ENCODE results near the gene NXT1. TPM values are rescaled to one million over a fixed set of nuclear protein-coding genes. Genes with fewer than 3 reads are reported as not detected.
"Not testable (repeated sequence)": the region's sequence is repeated elsewhere in the genome, so short reads cannot be mapped to it uniquely, and the experiment has no call there.

Gene NXT1
- total and polyA plus RNA-seq, 11 donors = 4.2 to 20.1 (median 9.1) TPM

GRCh38 chr20:23344336-23344735 lies 6.3 kb upstream of the NXT1 start:
- peaks cover 0 to 10% (median 4%) of the 10 kb centered on the region in 12 donors for H3K4me1 ChIP-seq
- 58 to 81% (median 67%) methylated on average over 3 to 5 of the region's 5 CpGs for WGBS, 4 donors
- no peak for DNase-seq

GRCh38 chr20:23346002-23346401 lies 4.6 kb upstream of the NXT1 start:
- H3K4me3 ChIP-seq = no peak overlapping the region
- no peaks in the 10 kb centered on the region for H3K27me3 ChIP-seq
- WGBS, 4 donors = 89 to 94% (median 92%) methylated on average over 2 to 4 of the region's 4 CpGs
- H3K27ac ChIP-seq = no peak overlapping the region
- no peaks in the 10 kb centered on the region for H3K9me3 ChIP-seq
- H3K36me3 ChIP-seq = no peaks in the 10 kb centered on the region
- peaks cover 0 to 10% (median 7%) of the 10 kb centered on the region in 12 donors for H3K4me1 ChIP-seq
- DNase-seq = no peak
- intact Hi-C loops (cut with DNase I) = loop anchor here in 9 of 10 donors (5.0 to 10.0 kb wide), 12 partner anchors 99 to 1011 kb away; partner anchors contain the start of genes CST9 (in 2 of the 9) and THBD (in 1 of the 9)
- TF ChIP-seq POLR2A (IDR thresholded peaks at IDR 0.05) (no peak), CTCF (IDR thresholded peaks at IDR 0.05) (no peak)
- no peak for ATAC-seq

More at GRCh38 chr20:23344336-23344735, 6.3 kb upstream of the NXT1 start:
- Histone ChIP-seq H3K9me3 (no peaks in the 10 kb centered on the region), H3K27me3 (no peaks in the 10 kb centered on the region), H3K36me3 (no peaks in the 10 kb centered on the region), H3K4me3 (no peak overlapping the region), H3K27ac (no peak overlapping the region)
- ATAC-seq = no peak
- intact Hi-C loops (cut with DNase I) = loop anchor here (2.0 to 10.0 kb wide), 18 partner anchors 97 to 1010 kb away; partner anchors contain the start of genes CST9 (in 1 of the 10) and THBD (in 1 of the 10)
- no peak for TF ChIP-seq POLR2A (IDR thresholded peaks at IDR 0.05)
- TF ChIP-seq CTCF (IDR thresholded peaks at IDR 0.05) = no peak

DNA sequence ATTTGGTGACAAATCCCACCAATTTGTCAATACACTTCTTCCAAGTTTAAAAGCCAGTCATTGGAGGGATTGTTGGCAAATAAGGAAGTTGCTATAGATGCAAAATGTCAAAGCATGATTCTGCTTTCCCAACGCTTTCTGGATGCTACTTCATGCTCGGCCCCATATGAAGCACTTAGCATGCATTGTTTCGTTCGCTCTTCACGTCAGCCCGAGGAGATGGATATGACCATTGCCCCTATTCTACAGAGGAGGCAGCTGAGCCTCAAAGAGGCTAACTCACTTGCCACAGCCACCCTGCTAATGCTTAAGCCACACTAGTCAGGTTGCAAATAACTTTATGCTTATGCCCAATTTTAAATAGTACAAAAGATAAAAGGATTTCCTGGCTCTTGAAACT lies 2.8 kb upstream of the NXT1 start:
- H3K27ac ChIP-seq = no peak overlapping the region
- TF ChIP-seq CTCF (IDR thresholded peaks at IDR 0.05) (no peak), POLR2A (IDR thresholded peaks at IDR 0.05) (no peak)
- no peak overlapping the region for H3K4me3 ChIP-seq
- no peak for DNase-seq
- no peaks in the 10 kb centered on the region for H3K36me3 ChIP-seq
- WGBS, 4 donors = 94 to 98% (median 95%) methylated on average over 6 of the region's 6 CpGs
- no peak for ATAC-seq
- no peaks in the 10 kb centered on the region for H3K27me3 ChIP-seq
- H3K4me1 ChIP-seq = peaks cover 4 to 27% (median 18%) of the 10 kb centered on the region in 12 donors
- intact Hi-C loops (cut with DNase I) = loop anchor here in 9 of 10 donors (5.0 to 10.0 kb wide), 12 partner anchors 97 to 1013 kb away; partner anchors contain the start of genes CST9 (in 2 of the 9) and THBD (in 1 of the 9)
- H3K9me3 ChIP-seq = no peaks in the 10 kb centered on the region

DNA sequence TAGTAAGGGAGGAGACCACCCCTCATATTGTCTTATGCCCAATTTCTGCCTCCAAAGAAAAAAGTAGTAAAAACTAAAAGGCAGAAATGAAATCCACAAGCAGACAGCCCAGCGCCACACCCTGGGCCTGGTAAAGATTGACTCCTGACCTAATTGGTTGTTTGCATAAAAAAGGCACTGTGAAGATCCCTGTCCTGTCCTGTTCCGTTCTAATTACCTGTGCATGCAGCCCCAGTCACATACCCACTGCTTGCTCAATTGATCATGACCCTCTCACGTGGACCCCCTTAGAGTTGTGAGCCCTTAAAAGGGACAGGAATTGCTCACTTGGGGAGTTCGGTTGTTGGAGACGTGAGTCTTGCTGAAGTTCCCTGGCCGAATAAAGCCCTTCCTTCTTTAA lies 2.1 kb upstream of the NXT1 start:
- not testable (repeated sequence) for DNase-seq, H3K4me3 ChIP-seq, H3K27me3 ChIP-seq, H3K36me3 ChIP-seq, ATAC-seq, H3K9me3 ChIP-seq
- intact Hi-C loops (cut with DNase I) = loop anchor here in 9 of 10 donors (5.0 to 10.0 kb wide), 12 partner anchors 96 to 1014 kb away; partner anchors contain the start of genes CST9 (in 2 of the 9) and THBD (in 1 of the 9)
- peak overlapping the region in 2 of 12 donors; percentile 99 for H3K27ac ChIP-seq
- peaks cover 4 to 27% (median 18%) of the 10 kb centered on the region in 12 donors for H3K4me1 ChIP-seq
- 95 to 97% (median 96%) methylated on average over 6 of the region's 6 CpGs for WGBS, 4 donors

Measured in heart left ventricle (tissue), 16 donors.